Measurements from ENCODE around the gene IL5.
"Not testable (repeated sequence)": the region's sequence is repeated elsewhere in the genome, so short reads cannot be mapped to it uniquely, and the experiment has no call there.

Gene IL5

GRCh38 chr5:132543472-132544201, at the start of gene IL5:
Gene IL5, minus strand, starts transcription at chr5:132543522. Its CDS starts 44 bp downstream, at chr5:132543478.
- DNase-seq (ENCODE audit: low read depth): no peak

GRCh38 chr5:132592521-132592920, 49.2 kb upstream of the IL5 start:
- DNase-seq (ENCODE audit: low read depth): no peak

- DNase-seq (ENCODE audit: low read depth): no peak
These were observed 47.8 kb upstream of the IL5 start for GRCh38 chr5:132591145-132591544.

- DNase-seq (ENCODE audit: low read depth): no peak
These were observed 46.1 kb upstream of the IL5 start for GRCh38 chr5:132589467-132589866.

- no peak for DNase-seq (ENCODE audit: low read depth)
These were observed 42.7 kb upstream of the IL5 start for GRCh38 chr5:132586063-132586462.

GRCh38 chr5:132584560-132584959, 41.2 kb upstream of the IL5 start:
- DNase-seq (ENCODE audit: low read depth): not testable (repeated sequence)

GRCh38 chr5:132576123-132576522, 32.8 kb upstream of the IL5 start:
- no peak for DNase-seq (ENCODE audit: low read depth)

GRCh38 chr5:132566657-132567056, 23.3 kb upstream of the IL5 start:
- DNase-seq (ENCODE audit: low read depth): no peak

- DNase-seq (ENCODE audit: low read depth): not testable (repeated sequence)
These were observed 21.2 kb upstream of the IL5 start for GRCh38 chr5:132564555-132564954.

GRCh38 chr5:132561601-132562000, 18.3 kb upstream of the IL5 start:
- DNase-seq (ENCODE audit: low read depth): no peak

GRCh38 chr5:132559383-132560060, 16.2 kb upstream of the IL5 start:
- no peak for DNase-seq (ENCODE audit: low read depth)

GRCh38 chr5:132557478-132558172, 14.3 kb upstream of the IL5 start:
- peak; percentile 6 for DNase-seq (ENCODE audit: low read depth)

GRCh38 chr5:132556763-132557477, 13.6 kb upstream of the IL5 start, which contains the start of gene RAD50:
Gene RAD50, plus strand, starts transcription at chr5:132556977. Its CDS starts 348 bp downstream, at chr5:132557325.
- DNase-seq (ENCODE audit: low read depth): peak; percentile 86

- DNase-seq (ENCODE audit: low read depth): no peak
These were observed 12.9 kb upstream of the IL5 start for GRCh38 chr5:132556153-132556762.

GRCh38 chr5:132549576-132549975, 6.3 kb upstream of the IL5 start:
- DNase-seq (ENCODE audit: low read depth): no peak

- DNase-seq (ENCODE audit: low read depth): not testable (repeated sequence)
These were observed 5.5 kb upstream of the IL5 start for GRCh38 chr5:132548834-132549233.

GRCh38 chr5:132547269-132547668, 3.9 kb upstream of the IL5 start:
- DNase-seq (ENCODE audit: low read depth): no peak

GRCh38 chr5:132546108-132546507, 2.8 kb upstream of the IL5 start:
- peak; percentile 21 for DNase-seq (ENCODE audit: low read depth)

- no peak for DNase-seq (ENCODE audit: low read depth)
These were observed 2.6 kb downstream of the IL5 start for GRCh38 chr5:132540764-132541163.

- no peak for DNase-seq (ENCODE audit: low read depth)
These were observed 3.2 kb downstream of the IL5 start for GRCh38 chr5:132540149-132540548.

- DNase-seq (ENCODE audit: low read depth): no peak
These were observed 3.6 kb downstream of the IL5 start for GRCh38 chr5:132539716-132540115.

- no peak for DNase-seq (ENCODE audit: low read depth)
These were observed 12.4 kb downstream of the IL5 start for GRCh38 chr5:132530946-132531345.
